Epithelial cell of proximal tubule (primary cell): Measurements from ENCODE around the gene STAT5B. TPM values are rescaled to one million over a fixed set of nuclear protein-coding genes. Genes with fewer than 3 reads are reported as not detected.
A peak's percentile ranks its signal among the peaks of the same experiment; 100 is the strongest.

ENCODE experiments used
- DNase-seq: peaks from one replicate; pipeline ENCODE4 v3.0.0-alpha.2; 2011; ENCODE audit warnings: low read depth
- H3K4me3 ChIP-seq: 2 replicates; pipeline ENCODE4 v1.5.1; 2011; ENCODE audit warnings: low read depth, mild to moderate bottlenecking, low read length
- total RNA-seq: library from RNA; depleted of rRNA; stranded (reverse); fragments of >200 nt; gene quantifications from 2 replicates; pipeline ENCODE4 v1.2.3, GENCODE V29; 2015
- TF ChIP-seq, protein P1 (sequence below): conservative IDR thresholded peaks from 2 replicates; pipeline ENCODE4 v1.5.1; 2012; ENCODE audit warnings: low read depth, mild to moderate bottlenecking, low read length

Gene STAT5B
- total RNA-seq, 1 donor from 2014 or later, result 16.0 TPM

DNA sequence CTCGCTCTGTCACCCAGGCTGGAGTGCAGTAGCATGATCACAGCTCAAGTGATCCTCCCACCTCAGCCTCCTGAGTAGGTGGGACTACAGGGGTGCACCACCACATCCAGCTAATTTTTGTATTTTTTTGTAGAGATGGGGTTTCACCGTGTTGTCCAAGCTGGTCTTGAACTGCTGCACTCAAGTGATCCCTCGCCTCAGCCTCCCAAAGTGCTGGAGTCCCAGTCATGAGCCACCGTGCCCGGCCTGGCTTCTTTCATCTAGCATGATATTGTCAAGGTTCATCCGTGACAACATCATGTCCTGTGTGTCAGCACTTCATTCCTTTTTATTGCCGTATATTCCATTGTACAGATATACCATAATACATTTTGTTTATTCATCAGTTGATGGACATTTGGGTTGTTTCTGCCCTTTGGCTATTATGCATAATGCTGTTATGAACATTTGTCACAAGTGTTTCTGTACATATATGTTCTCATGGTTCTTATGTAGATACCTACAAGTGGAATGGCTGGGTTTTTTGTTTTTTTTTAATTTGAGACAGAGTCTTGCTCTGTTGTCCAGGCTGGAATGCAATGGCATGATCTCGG, 78.5 kb downstream of the STAT5B start:
- DNase-seq, result no peak
- H3K4me3 ChIP-seq, result no peak overlapping the region
- TF ChIP-seq, protein P1, sequence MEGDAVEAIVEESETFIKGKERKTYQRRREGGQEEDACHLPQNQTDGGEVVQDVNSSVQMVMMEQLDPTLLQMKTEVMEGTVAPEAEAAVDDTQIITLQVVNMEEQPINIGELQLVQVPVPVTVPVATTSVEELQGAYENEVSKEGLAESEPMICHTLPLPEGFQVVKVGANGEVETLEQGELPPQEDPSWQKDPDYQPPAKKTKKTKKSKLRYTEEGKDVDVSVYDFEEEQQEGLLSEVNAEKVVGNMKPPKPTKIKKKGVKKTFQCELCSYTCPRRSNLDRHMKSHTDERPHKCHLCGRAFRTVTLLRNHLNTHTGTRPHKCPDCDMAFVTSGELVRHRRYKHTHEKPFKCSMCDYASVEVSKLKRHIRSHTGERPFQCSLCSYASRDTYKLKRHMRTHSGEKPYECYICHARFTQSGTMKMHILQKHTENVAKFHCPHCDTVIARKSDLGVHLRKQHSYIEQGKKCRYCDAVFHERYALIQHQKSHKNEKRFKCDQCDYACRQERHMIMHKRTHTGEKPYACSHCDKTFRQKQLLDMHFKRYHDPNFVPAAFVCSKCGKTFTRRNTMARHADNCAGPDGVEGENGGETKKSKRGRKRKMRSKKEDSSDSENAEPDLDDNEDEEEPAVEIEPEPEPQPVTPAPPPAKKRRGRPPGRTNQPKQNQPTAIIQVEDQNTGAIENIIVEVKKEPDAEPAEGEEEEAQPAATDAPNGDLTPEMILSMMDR, result no peak

DNA sequence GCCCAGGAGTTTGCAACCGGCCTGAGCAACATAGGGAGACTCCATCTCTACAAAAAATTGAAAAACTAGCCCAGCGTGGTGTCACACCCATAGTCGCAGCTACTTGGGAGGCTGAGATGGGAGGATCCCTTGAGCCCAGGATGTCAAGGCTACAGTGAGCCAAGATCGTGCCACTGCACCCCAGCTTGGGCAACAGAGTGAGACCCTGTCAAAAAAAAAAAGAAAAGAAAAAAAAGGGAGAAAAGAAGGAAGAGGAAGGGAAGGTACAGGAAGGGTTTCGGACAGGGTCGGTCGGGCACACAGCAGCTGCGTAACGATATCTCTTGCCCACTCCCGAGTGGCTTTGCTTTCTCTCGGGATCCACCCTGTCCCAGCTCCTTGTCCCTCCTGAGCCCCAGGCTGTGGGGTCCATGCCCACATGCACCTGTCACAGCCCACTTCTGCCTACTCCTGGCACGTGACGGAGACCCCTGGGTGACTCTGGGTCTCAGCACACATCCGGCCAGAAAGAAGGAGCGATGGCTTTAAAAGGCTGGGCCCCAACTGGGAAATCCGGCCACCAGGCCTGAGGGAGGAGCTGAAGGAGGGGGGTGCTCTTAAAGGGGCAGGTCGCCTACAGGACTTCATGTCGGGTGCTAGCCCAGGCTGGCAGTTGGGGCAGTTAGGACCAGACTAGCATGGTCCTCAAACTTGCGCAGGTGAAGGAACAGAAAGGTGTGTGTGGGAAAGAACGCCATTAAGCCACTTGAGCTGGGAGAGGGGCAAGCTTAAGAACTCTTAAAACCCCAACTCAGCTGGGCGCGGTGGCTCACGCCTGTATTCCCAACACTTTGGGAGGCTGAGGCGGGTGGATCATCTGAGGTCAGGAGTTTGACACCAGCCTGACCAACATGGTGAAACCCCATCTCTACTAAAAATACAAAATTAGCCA, 82.0 kb downstream of the STAT5B start, which contains the start of gene GHDC:
GHDC (minus strand) TSS at position 526 of the 931 bp plus-strand sequence. CDS start 913 bp downstream, outside the sequence.
- H3K4me3 ChIP-seq, result peak within 1 kb of the TSS; percentile 67
- TF ChIP-seq, protein P1, result no peak
- no peak for DNase-seq

DNA sequence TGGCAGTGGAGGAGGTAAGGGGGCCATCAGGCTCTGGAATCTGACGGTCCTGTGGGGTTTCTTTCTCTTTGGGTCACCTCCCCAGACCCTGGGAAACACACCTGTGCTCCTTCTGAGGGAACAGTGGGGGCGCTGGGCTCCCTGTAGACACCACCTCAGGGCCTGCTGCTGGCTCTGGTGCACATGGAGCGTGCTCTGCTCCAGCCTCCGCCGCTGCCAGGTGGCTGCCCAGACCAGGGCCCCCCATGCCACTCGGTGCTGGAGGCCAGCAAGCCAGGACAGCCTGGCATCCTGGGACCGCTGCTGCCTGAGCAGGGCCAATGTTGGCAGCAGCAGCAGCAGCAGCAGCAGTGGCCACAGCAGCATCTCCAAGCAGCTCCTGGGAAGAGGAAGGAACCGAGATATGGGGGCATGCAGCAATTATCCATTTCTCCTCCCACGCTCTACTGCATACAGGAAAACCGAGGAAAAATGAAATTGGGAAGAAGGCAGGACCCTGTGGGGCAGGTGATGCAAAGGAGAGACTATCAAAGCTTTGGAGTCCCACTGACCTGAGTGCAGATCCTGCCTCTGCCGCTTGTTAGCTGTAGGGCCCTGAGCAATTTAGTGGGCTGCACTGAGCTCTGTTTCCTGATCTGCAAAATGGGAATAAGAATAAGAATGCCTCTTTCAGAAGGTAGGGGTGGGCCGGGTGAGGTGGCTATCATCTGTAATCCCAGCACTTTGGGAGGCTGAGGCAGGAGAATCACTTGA, 82.8 kb downstream of the STAT5B start:
- TF ChIP-seq, protein P1, result no peak
- no peak for DNase-seq
- peak overlapping the region; percentile 67 for H3K4me3 ChIP-seq

DNA sequence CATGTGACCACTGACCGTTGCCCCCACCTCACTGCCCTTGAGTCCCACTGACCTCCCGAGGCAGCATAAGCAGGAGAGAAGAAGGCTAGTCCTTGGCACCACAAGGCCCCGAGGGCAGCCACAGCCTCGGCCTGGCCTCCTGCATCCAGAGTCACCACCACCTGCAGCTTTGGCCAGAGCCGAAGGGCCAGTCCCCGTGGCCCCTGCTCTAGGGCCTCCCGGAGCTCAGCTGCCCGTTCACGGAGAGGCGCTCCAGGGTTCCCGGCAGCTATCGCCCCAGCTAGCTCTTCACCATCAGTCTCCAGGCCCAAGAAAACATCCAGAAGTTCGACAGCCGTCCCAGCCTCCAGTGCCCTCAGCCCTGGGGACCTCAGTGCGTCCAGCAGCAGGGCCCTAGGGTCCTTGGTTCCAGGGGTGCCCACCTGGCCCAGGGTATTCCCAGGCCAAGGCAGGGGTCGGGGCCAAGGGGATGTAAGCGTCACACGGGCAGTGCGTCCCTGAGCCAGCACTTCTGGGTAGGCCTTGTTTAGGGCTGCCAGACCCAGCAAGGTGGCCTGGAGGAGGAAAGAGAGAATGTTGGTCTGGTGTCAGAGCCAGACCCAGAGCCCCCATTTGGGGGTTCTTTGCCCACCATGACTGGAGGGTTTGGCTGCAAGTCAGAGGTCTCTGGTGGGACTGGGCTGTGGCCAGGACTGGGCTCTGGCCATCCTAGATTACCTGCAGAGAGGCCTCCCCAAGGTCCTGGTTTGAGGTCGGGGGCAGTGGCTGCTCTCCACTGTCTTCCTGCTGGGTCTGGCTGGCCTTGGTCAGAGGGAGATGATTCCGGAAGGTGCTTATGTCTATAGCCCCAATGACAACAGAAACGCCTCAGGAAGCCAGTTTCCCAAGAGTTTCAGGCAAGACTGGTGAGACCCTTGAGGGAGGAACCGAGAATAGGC, 83.7 kb downstream of the STAT5B start:
- TF ChIP-seq, protein P1, result no peak
- no peak for DNase-seq
- H3K4me3 ChIP-seq, result no peak overlapping the region

DNA sequence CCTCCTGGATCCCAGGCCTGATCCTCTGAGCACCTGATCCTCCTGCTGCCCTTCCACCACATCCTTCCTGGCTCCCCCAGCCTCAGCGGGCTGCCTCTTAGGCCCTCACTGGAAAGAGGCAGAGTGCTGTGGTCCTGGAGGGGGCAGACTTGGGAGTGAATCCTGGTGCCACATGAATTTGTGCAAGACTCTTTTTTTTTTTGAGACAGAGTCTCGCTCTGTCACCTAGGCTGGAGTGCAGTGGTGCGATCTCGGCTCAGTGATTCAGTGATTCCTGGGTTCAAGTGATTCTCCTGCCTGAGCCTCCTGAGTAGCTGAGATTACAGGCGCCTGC, 84.9 kb downstream of the STAT5B start:
- no peak for DNase-seq
- no peak overlapping the region for H3K4me3 ChIP-seq
- TF ChIP-seq, protein P1, result no peak

DNA sequence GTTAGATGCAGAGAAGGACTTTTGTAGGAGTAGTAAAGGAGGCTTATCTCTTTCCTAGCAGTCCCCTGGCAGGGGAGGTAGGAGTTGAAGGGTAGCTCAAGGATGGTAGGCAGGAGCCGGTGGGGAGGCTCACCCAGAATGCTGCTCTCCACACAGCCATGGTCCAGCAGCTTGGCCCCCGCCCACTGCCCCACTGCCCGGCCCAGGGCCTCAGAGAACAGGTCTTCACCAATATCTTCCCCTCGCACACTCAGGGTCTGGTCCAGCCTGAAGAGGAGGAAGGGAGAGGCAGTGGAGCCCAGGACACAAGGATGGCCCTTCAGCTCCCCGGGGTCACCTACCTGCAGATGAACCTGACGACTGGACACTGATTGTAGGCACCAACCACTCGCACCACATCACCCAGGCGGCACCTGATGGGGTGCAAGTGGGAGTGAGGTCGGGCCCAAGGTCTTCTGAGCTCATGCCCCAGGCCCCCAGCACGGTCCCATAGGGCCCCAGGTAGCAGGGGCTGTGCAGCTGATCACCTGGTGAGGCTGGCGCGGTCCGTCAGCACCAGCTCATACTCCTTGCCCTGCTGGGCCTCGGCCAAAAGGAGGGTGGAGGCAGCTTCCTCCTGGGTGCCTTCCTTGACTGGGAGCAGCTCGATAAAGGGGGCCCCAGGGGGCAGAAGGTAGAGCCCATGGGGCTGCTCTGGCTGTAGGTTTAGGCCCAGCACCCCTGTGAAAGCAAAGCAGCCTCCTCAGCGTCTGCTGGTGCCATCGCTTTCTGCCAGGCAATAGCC, 85.5 kb downstream of the STAT5B start:
- no peak overlapping the region for H3K4me3 ChIP-seq
- TF ChIP-seq, protein P1, result no peak

More for the DNA sequence above, 85.5 kb downstream of the STAT5B start:
- no peak for DNase-seq
